RWPE2 (cell line): Measurements from ENCODE around the gene ATP10B.

Source experiments
- ATAC-seq: fragments of 200-7000 bp; cut with Tn5 transposase; 3 replicates; pipeline ENCODE4 v1.9.1; 2021; ENCODE audit warnings: low read depth
- DNase-seq: peaks from one replicate; pipeline ENCODE4 v3.0.0-alpha.2; 2020; ENCODE audit warnings: low spot score
- H3K27ac ChIP-seq: fragments of 450-650 bp; 2 replicates; pipeline ENCODE4 v1.5.1; 2017; ENCODE audit warnings: mild to moderate bottlenecking; ENCODE audit not compliant: poor library complexity, severe bottlenecking
- H3K27me3 ChIP-seq: fragments of 250-450 bp; sonication (Bioruptor Pico); 2 replicates; pipeline ENCODE4 v1.5.1; 2021; ENCODE audit warnings: mild to moderate bottlenecking, moderate library complexity; ENCODE audit not compliant: insufficient read depth, poor library complexity, severe bottlenecking
- H3K36me3 ChIP-seq: fragments of 250-450 bp; sonication (Bioruptor Pico); 2 replicates; pipeline ENCODE4 v1.5.1; 2020; ENCODE audit warnings: low read depth, mild to moderate bottlenecking, moderate library complexity
- H3K4me1 ChIP-seq: fragments of 250-450 bp; sonication (Bioruptor Pico); 2 replicates; pipeline ENCODE4 v1.5.1; 2021; ENCODE audit warnings: mild to moderate bottlenecking, moderate library complexity; ENCODE audit not compliant: insufficient read depth, poor library complexity, severe bottlenecking
- H3K4me3 ChIP-seq: fragments of 250-450 bp; sonication (Bioruptor Pico); 2 replicates; pipeline ENCODE4 v1.5.1; 2021; ENCODE audit warnings: mild to moderate bottlenecking, moderate library complexity; ENCODE audit not compliant: severe bottlenecking
- H3K9me3 ChIP-seq: fragments of 250-450 bp; sonication (Bioruptor Pico); 2 replicates; pipeline ENCODE4 v1.5.1; 2021; ENCODE audit warnings: mild to moderate bottlenecking, moderate library complexity; ENCODE audit not compliant: severe bottlenecking
- TF ChIP-seq, protein P1 (sequence below): fragments of 450-650 bp; IDR thresholded peaks from one replicate; pipeline ENCODE4 v1.5.1; 2017; ENCODE audit warnings: mild to moderate bottlenecking, moderate library complexity; ENCODE audit not compliant: poor library complexity, severe bottlenecking

The ATP10B gene

DNA sequence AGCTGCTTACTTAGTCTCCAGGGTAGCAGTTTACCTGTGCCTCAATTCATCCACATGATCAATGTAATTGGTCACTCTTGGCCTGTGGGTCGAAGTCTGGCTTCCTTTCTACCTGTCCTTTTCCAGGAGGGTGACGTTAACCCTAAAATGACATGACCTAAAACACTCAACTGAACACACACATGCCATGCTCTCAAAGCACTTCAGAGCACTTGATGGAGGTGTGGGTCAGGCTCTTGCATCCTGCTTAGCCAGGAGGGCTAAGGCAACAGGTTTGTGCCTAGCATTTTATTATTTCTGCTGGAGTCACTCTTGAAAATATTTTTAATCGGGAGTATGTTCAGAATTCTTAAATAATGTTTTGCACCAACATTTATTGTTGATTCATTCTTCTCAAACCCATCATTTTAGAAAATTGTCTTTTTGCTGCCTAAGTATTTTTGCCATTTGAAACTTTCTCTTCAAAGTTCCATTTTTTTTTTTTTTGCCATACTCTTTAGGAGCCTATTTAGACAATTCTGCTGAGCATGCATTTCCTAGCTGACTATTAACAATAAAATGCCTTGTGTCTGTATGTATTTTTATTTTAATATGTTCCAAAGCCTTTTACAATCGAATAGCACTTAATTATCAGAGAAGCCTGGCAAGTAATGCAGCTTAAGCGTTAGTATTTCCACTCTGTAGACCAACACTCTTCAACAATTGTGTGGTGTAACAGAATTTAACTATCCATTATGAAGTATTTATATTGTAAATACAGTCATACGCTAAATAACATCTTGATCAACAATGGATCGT is 59.1 kb downstream of the ATP10B start:
- ATAC-seq (no peak), DNase-seq (no peak)
- Histone ChIP-seq H3K27me3 (no peaks in the 10 kb centered on the region), H3K4me3 (no peak overlapping the region), H3K27ac (no peak overlapping the region), H3K9me3 (no peaks in the 10 kb centered on the region), H3K4me1 (no peaks in the 10 kb centered on the region), H3K36me3 (no peaks in the 10 kb centered on the region)
- TF ChIP-seq, protein P1, sequence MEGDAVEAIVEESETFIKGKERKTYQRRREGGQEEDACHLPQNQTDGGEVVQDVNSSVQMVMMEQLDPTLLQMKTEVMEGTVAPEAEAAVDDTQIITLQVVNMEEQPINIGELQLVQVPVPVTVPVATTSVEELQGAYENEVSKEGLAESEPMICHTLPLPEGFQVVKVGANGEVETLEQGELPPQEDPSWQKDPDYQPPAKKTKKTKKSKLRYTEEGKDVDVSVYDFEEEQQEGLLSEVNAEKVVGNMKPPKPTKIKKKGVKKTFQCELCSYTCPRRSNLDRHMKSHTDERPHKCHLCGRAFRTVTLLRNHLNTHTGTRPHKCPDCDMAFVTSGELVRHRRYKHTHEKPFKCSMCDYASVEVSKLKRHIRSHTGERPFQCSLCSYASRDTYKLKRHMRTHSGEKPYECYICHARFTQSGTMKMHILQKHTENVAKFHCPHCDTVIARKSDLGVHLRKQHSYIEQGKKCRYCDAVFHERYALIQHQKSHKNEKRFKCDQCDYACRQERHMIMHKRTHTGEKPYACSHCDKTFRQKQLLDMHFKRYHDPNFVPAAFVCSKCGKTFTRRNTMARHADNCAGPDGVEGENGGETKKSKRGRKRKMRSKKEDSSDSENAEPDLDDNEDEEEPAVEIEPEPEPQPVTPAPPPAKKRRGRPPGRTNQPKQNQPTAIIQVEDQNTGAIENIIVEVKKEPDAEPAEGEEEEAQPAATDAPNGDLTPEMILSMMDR, result no peak

DNA sequence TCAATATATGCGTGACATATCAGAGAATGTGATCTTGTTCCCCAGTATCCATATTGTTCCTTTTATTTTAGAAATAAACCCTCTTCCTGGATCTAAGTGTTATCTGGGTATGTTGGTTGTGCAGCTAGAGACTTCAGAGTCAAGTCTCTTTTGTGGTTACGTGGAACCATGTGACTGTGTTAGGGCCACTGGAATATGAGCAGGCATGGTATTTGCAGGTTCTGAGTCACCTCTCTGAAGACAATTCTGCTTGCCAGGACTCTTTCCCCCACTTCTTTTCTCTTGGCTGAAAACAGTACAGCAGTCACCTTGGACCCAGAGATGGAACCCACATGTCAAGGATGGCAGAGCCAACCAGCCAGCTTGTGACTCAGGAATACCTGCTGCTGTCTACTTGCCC is 59.7 kb downstream of the ATP10B start:
- no peaks in the 10 kb centered on the region for H3K27me3 ChIP-seq
- DNase-seq (no peak), ATAC-seq (peak; percentile 47)
- no peaks in the 10 kb centered on the region for H3K9me3 ChIP-seq
- no peak overlapping the region for H3K27ac ChIP-seq
- no peaks in the 10 kb centered on the region for H3K4me1 ChIP-seq
- no peak overlapping the region for H3K4me3 ChIP-seq
- no peaks in the 10 kb centered on the region for H3K36me3 ChIP-seq
- TF ChIP-seq, protein P1, result no peak

DNA sequence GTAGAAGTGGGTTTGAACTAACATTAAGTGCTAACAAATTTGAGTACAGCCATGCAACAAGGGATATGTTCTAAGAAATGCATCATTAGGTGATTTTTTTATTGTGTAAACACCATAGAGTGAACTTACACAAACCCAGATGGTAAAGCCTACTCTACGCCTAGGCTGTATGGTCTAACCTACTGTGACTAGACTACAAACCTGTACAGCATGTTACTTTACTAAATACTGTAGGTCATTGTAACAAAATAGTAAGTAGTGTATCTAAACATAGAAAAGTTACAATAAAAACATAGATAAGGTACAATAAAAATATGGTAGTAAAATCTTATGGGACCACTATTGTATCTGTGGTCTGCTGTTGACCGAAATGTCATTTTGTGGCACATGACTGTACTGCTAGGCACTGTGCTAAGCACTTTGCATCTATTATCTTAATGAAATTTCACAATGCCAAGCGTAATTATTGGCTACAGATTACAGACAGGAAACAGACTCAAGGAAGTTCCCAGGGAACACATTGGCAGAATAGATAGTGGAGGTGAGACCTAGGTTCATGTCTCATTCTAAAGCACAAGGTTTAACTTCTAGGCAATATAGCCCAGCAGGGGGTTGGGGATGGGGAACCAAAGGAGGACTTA is 62.7 kb downstream of the ATP10B start:
- DNase-seq (no peak), ATAC-seq (no peak)
- no peaks in the 10 kb centered on the region for H3K9me3 ChIP-seq
- H3K36me3 ChIP-seq, result no peaks in the 10 kb centered on the region
- TF ChIP-seq, protein P1, result no peak
- H3K27ac ChIP-seq, result no peak overlapping the region
- no peaks in the 10 kb centered on the region for H3K4me1 ChIP-seq
- H3K4me3 ChIP-seq, result no peak overlapping the region
- peaks cover 3% of the 10 kb centered on the region for H3K27me3 ChIP-seq

DNA sequence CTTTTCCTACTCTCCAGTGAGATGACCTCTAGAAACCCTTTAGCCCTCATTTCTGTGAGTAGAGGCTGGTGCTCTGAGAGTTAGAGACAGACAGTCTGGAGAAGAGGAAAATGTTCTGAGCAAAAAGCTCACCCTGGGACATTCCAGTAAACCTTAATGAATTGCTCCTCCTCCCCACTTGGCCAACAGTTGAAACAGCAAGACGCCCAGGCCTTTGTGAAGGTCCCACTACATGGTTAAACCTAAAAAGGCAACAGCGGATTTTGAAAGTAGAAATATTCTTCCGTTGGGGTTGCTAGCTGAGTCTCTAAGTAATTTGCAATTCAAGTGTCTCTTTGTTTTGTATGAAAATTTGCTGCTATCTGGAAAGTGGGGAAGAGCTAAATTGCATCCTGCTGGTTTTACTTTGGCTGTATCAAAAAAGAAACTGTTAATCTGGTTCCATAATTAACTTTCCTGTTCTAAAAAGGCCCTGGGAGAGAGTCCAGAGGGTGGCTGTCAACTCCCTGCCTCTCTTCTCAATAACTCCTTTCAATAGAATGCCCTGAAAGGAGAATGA is 63.8 kb downstream of the ATP10B start:
- H3K4me3 ChIP-seq, result no peak overlapping the region
- ATAC-seq (no peak), DNase-seq (no peak)
- no peaks in the 10 kb centered on the region for H3K4me1 ChIP-seq
- TF ChIP-seq, protein P1, result no peak
- H3K9me3 ChIP-seq, result no peaks in the 10 kb centered on the region
- peaks cover 3% of the 10 kb centered on the region for H3K27me3 ChIP-seq
- H3K27ac ChIP-seq, result no peak overlapping the region
- H3K36me3 ChIP-seq, result no peaks in the 10 kb centered on the region
